ENCODE measurements around the gene SLC11A1.

SLC11A1 gene

GRCh38 chr2:218381916-218382366, at the start of gene SLC11A1:
SLC11A1 (plus strand) TSS chr2:218382273; CDS start chr2:218382369, 96 bp downstream.
- no peak for DNase-seq (ENCODE audit: low read depth in 2 of 3, low spot score in 2 of 3)

- DNase-seq (ENCODE audit: low read depth in 2 of 3, low spot score in 2 of 3): no peak
Observed at GRCh38 chr2:218332288-218332687, 49.8 kb upstream of the SLC11A1 start.

GRCh38 chr2:218332920-218333645, 49.0 kb upstream of the SLC11A1 start:
- no peak for DNase-seq (ENCODE audit: low read depth in 2 of 3, low spot score in 2 of 3)

GRCh38 chr2:218334531-218334930, 47.5 kb upstream of the SLC11A1 start:
- DNase-seq (ENCODE audit: low read depth in 2 of 3, low spot score in 2 of 3): no peak

- no peak for DNase-seq (ENCODE audit: low read depth in 2 of 3, low spot score in 2 of 3)
Observed at GRCh38 chr2:218340656-218341055, 41.4 kb upstream of the SLC11A1 start.

- no peak for DNase-seq (ENCODE audit: low read depth in 2 of 3, low spot score in 2 of 3)
Observed at GRCh38 chr2:218341381-218341780, 40.7 kb upstream of the SLC11A1 start.

GRCh38 chr2:218342837-218343236, 39.2 kb upstream of the SLC11A1 start:
- DNase-seq (ENCODE audit: low read depth in 2 of 3, low spot score in 2 of 3): no peak

- no peak for DNase-seq (ENCODE audit: low read depth in 2 of 3, low spot score in 2 of 3)
Observed at GRCh38 chr2:218343591-218343990, 38.5 kb upstream of the SLC11A1 start.

GRCh38 chr2:218344090-218344754, 37.9 kb upstream of the SLC11A1 start:
- DNase-seq (ENCODE audit: low read depth in 2 of 3, low spot score in 2 of 3): no peak

GRCh38 chr2:218344755-218345417, 37.2 kb upstream of the SLC11A1 start:
- no peak for DNase-seq (ENCODE audit: low read depth in 2 of 3, low spot score in 2 of 3)

GRCh38 chr2:218345491-218346236, 36.4 kb upstream of the SLC11A1 start:
- DNase-seq (ENCODE audit: low read depth in 2 of 3, low spot score in 2 of 3): no peak

- DNase-seq (ENCODE audit: low read depth in 2 of 3, low spot score in 2 of 3): no peak
Observed at GRCh38 chr2:218347172-218347571, 34.9 kb upstream of the SLC11A1 start.

- no peak for DNase-seq (ENCODE audit: low read depth in 2 of 3, low spot score in 2 of 3)
Observed at GRCh38 chr2:218354045-218354444, 28.0 kb upstream of the SLC11A1 start.

- no peak for DNase-seq (ENCODE audit: low read depth in 2 of 3, low spot score in 2 of 3)
Observed at GRCh38 chr2:218354850-218355443, 27.1 kb upstream of the SLC11A1 start.

- DNase-seq (ENCODE audit: low read depth in 2 of 3, low spot score in 2 of 3): no peak
Observed at GRCh38 chr2:218357236-218358177, 24.6 kb upstream of the SLC11A1 start.

- DNase-seq (ENCODE audit: low read depth in 2 of 3, low spot score in 2 of 3): no peak
Observed at GRCh38 chr2:218360453-218360852, 21.6 kb upstream of the SLC11A1 start.

- DNase-seq (ENCODE audit: low read depth in 2 of 3, low spot score in 2 of 3): no peak
Observed at GRCh38 chr2:218362606-218363005, 19.5 kb upstream of the SLC11A1 start.

GRCh38 chr2:218363736-218364135, 18.3 kb upstream of the SLC11A1 start:
- DNase-seq (ENCODE audit: low read depth in 2 of 3, low spot score in 2 of 3): no peak

GRCh38 chr2:218364196-218364595, 17.9 kb upstream of the SLC11A1 start:
- no peak for DNase-seq (ENCODE audit: low read depth in 2 of 3, low spot score in 2 of 3)

Measured in activated CD8-positive, alpha-beta memory T cell treated with anti-CD3 and anti-CD28 coated beads for 48 hours (primary cell).